ENCODE measurements around the gene ABLIM1. TPM values are rescaled to one million over a fixed set of nuclear protein-coding genes. Genes with fewer than 3 reads are reported as not detected.
A peak's percentile ranks its signal among the peaks of the same experiment; 100 is the strongest.

ABLIM1 gene
- polyA plus RNA-seq, 3 donors = 0.33 to 0.91 (median 0.57) TPM

DNA sequence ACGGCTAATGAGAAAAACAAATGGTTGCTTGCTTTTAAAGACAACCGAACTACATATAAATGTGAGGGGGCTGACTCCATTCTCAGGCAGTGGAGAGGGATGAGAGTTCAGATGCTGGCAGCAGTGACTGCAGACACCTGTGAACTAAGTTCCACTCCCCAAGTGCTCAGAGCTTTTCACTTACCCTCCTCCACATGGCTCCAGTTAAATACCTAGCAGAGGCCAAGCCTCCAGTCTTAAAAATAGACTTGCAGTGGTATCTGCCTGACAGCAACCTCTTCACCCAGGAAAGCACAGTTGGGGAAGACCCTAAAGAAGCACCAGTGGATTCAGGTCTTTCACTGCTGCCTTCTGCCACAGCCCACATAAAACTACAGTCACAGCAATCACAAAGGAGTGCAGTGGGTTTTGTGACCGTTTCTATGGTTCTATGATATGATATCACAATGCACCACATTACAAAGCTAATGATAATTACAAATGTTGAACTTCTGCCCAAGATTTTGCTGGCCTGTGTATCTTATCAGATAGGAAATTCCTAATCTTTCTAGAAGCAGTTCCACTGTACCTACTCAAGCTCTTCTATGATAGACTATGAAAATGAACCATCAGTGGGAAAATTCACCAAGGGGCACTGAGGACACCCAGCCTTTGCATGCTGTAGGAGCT lies 3.3 kb upstream of the ABLIM1 start:
- H3K27ac Mint-ChIP-seq = peak overlapping the region in 1 of 7 donors; percentile 13
- 100% methylated on average over 1 of the region's 3 CpGs for WGBS (ENCODE audit: insufficient coverage)
- no peaks in the 10 kb centered on the region for H3K9me3 ChIP-seq (replicated peaks in 1 of 2; ENCODE audit: control insufficient read depth in 1 of 2, insufficient read depth in 1 of 2, low read length in 2 of 2)
- H3K4me1 ChIP-seq (ENCODE audit: control insufficient read depth in 1 of 2, insufficient read depth in 2 of 2, low read length in 2 of 2) = no peaks in the 10 kb centered on the region
- no peaks in the 10 kb centered on the region for H3K4me1 Mint-ChIP-seq
- peaks cover 0 to 3% (median 0%) of the 10 kb centered on the region in 7 donors for H3K9me3 Mint-ChIP-seq
- H3K36me3 ChIP-seq (replicated peaks in 1 of 2; ENCODE audit: control insufficient read depth in 1 of 2, insufficient read depth in 2 of 2, low read length in 2 of 2) = no peaks in the 10 kb centered on the region
- H3K27me3 Mint-ChIP-seq (ENCODE audit: low read depth in 3 of 3) = no peaks in the 10 kb centered on the region
- H3K4me3 Mint-ChIP-seq = no peak overlapping the region
- H3K27me3 ChIP-seq (ENCODE audit: control insufficient read depth in 2 of 2, insufficient read depth in 2 of 2, low read length in 2 of 2) = no peaks in the 10 kb centered on the region
- no peak overlapping the region for H3K4me3 ChIP-seq (replicated peaks in 1 of 3; ENCODE audit: low read depth in 2 of 3, low read length in 3 of 3)
- no peak overlapping the region for H2AFZ ChIP-seq (ENCODE audit: insufficient read depth, low read depth, low read length, poor library complexity, severe bottlenecking)
- intact Hi-C loops (cut with micrococcal nuclease) = no loop called here
- H3K9ac ChIP-seq (ENCODE audit: insufficient read depth, low read length, poor library complexity, severe bottlenecking) = no peak overlapping the region
- H3K79me2 ChIP-seq (ENCODE audit: insufficient read depth, low read length) = no peaks in the 10 kb centered on the region
- H3K4me2 ChIP-seq (replicated peaks; ENCODE audit: extremely low read depth, low read length, poor library complexity, severe bottlenecking) = no peak overlapping the region
- no peak for DNase-seq
- H3K36me3 Mint-ChIP-seq = no peaks in the 10 kb centered on the region
- TF ChIP-seq, protein P1, sequence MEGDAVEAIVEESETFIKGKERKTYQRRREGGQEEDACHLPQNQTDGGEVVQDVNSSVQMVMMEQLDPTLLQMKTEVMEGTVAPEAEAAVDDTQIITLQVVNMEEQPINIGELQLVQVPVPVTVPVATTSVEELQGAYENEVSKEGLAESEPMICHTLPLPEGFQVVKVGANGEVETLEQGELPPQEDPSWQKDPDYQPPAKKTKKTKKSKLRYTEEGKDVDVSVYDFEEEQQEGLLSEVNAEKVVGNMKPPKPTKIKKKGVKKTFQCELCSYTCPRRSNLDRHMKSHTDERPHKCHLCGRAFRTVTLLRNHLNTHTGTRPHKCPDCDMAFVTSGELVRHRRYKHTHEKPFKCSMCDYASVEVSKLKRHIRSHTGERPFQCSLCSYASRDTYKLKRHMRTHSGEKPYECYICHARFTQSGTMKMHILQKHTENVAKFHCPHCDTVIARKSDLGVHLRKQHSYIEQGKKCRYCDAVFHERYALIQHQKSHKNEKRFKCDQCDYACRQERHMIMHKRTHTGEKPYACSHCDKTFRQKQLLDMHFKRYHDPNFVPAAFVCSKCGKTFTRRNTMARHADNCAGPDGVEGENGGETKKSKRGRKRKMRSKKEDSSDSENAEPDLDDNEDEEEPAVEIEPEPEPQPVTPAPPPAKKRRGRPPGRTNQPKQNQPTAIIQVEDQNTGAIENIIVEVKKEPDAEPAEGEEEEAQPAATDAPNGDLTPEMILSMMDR (IDR thresholded peaks at IDR 0.05) = no peak
- H3K27ac ChIP-seq (ENCODE audit: low read depth in 1 of 2, low read length in 2 of 2) = no peak overlapping the region
- H4K20me1 ChIP-seq (ENCODE audit: insufficient read depth, low read length) = no peaks in the 10 kb centered on the region

DNA sequence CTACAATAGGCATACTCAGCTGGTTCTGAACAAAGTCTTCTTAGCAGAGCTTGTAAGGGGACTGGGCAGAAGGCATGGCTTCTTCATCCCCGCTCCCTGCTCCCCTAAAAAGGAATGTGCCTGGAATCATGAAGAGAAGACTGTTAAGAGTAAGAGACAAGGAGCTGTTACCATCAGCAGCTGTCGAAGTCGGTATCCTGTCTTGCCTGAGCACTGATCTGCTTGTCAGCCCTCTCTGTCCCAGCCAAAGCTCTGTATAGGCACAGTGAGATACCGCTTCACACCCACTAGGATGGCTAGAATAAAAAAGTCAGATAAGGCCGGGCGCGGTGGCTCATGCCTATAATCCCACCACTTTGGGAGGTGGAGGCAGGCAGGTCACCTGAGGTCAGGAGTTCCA lies 2.4 kb downstream of the ABLIM1 start:
- Histone ChIP-seq H3K9ac (ENCODE audit: insufficient read depth, low read length, poor library complexity, severe bottlenecking) (no peak overlapping the region), H3K36me3 (replicated peaks in 1 of 2; ENCODE audit: control insufficient read depth in 1 of 2, insufficient read depth in 2 of 2, low read length in 2 of 2) (no peaks in the 10 kb centered on the region), H3K4me2 (replicated peaks; ENCODE audit: extremely low read depth, low read length, poor library complexity, severe bottlenecking) (no peak overlapping the region), H3K4me3 (replicated peaks in 1 of 3; ENCODE audit: low read depth in 2 of 3, low read length in 3 of 3) (no peak overlapping the region), H3K79me2 (ENCODE audit: insufficient read depth, low read length) (no peaks in the 10 kb centered on the region), H3K4me1 (ENCODE audit: control insufficient read depth in 1 of 2, insufficient read depth in 2 of 2, low read length in 2 of 2) (no peaks in the 10 kb centered on the region), H2AFZ (ENCODE audit: insufficient read depth, low read depth, low read length, poor library complexity, severe bottlenecking) (no peak overlapping the region), H3K27ac (ENCODE audit: low read depth in 1 of 2, low read length in 2 of 2) (no peak overlapping the region), H3K9me3 (replicated peaks in 1 of 2; ENCODE audit: control insufficient read depth in 1 of 2, insufficient read depth in 1 of 2, low read length in 2 of 2) (no peaks in the 10 kb centered on the region), H4K20me1 (ENCODE audit: insufficient read depth, low read length) (no peaks in the 10 kb centered on the region), H3K27me3 (ENCODE audit: control insufficient read depth in 2 of 2, insufficient read depth in 2 of 2, low read length in 2 of 2) (no peaks in the 10 kb centered on the region)
- intact Hi-C loops (cut with micrococcal nuclease) = no loop called here
- Mint-ChIP-seq H3K4me1 (peaks cover 2% of the 10 kb centered on the region), H3K4me3 (no peak overlapping the region), H3K27ac (no peak overlapping the region), H3K27me3 (ENCODE audit: low read depth in 3 of 3) (peaks cover 0 to 2% (median 0%) of the 10 kb centered on the region in 3 donors), H3K9me3 (no peaks in the 10 kb centered on the region), H3K36me3 (no peaks in the 10 kb centered on the region)
- DNase-seq = no peak
- WGBS (ENCODE audit: insufficient coverage) = 92% methylated on average over 4 of the region's 7 CpGs
- TF ChIP-seq, protein P1 (IDR thresholded peaks at IDR 0.05) = no peak

Measured in CD14-positive monocyte (primary cell).